ENCODE measurements around the gene RASAL3.

RASAL3 gene

GRCh38 chr19:15436826-15437110 lies 27.6 kb downstream of the RASAL3 start:
- H3K9me3 ChIP-seq (ENCODE audit: insufficient read depth, low read depth, low read length), result no peaks in the 10 kb centered on the region
- no peaks in the 10 kb centered on the region for H3K36me3 ChIP-seq (ENCODE audit: insufficient read depth, low read length)
- no peaks in the 10 kb centered on the region for H3K27me3 ChIP-seq (ENCODE audit: insufficient read depth, low read length, poor library complexity, severe bottlenecking)
- H3K79me2 ChIP-seq (ENCODE audit: insufficient read depth, low read length), result peaks cover 5% of the 10 kb centered on the region
- TF ChIP-seq EZH2phosphoT487 (IDR thresholded peaks at IDR 0.05; ENCODE audit: borderline replicate concordance) (no peak), CTCF (conservative IDR thresholded peaks at IDR 0.05; ENCODE audit: low read length) (no peak)
- H3K4me3 ChIP-seq (ENCODE audit: low read length, poor library complexity, severe bottlenecking), result no peak overlapping the region
- H3K9ac ChIP-seq (ENCODE audit: low read depth, low read length, poor library complexity, severe bottlenecking), result no peak overlapping the region
- no peak overlapping the region for H2AFZ ChIP-seq (ENCODE audit: low read length)
- H3K9me2 ChIP-seq (replicated peaks; ENCODE audit: low read depth, low read length), result no peaks in the 10 kb centered on the region
- H3K4me1 ChIP-seq (ENCODE audit: insufficient read depth, low read length, poor library complexity, severe bottlenecking), result peaks cover 7% of the 10 kb centered on the region
- peaks cover 2% of the 10 kb centered on the region for H4K20me1 ChIP-seq (ENCODE audit: insufficient read depth, low read length, poor library complexity, severe bottlenecking)
- no peak overlapping the region for H3K4me2 ChIP-seq (ENCODE audit: low read depth, low read length, poor library complexity, severe bottlenecking)
- 0 out of 2 replicates have a peak, but pooled peaks cover 3% of the 10 kb centered on the region for H3F3A ChIP-seq (ENCODE audit: low read depth)

- Histone ChIP-seq H3K4me3 (ENCODE audit: low read length, poor library complexity, severe bottlenecking) (no peak overlapping the region), H4K20me1 (ENCODE audit: insufficient read depth, low read length, poor library complexity, severe bottlenecking) (peaks cover 7% of the 10 kb centered on the region), H3K4me2 (ENCODE audit: low read depth, low read length, poor library complexity, severe bottlenecking) (no peak overlapping the region), H3K27me3 (ENCODE audit: insufficient read depth, low read length, poor library complexity, severe bottlenecking) (no peaks in the 10 kb centered on the region), H3K9me2 (replicated peaks; ENCODE audit: low read depth, low read length) (no peaks in the 10 kb centered on the region), H3F3A (ENCODE audit: low read depth) (0 out of 2 replicates have a peak, but pooled peaks cover 3% of the 10 kb centered on the region), H2AFZ (ENCODE audit: low read length) (no peak overlapping the region), H3K36me3 (ENCODE audit: insufficient read depth, low read length) (no peaks in the 10 kb centered on the region), H3K9ac (ENCODE audit: low read depth, low read length, poor library complexity, severe bottlenecking) (no peak overlapping the region), H3K4me1 (ENCODE audit: insufficient read depth, low read length, poor library complexity, severe bottlenecking) (peaks cover 12% of the 10 kb centered on the region), H3K9me3 (ENCODE audit: insufficient read depth, low read depth, low read length) (no peaks in the 10 kb centered on the region), H3K79me2 (ENCODE audit: insufficient read depth, low read length) (peaks cover 11% of the 10 kb centered on the region)
- TF ChIP-seq EZH2phosphoT487 (IDR thresholded peaks at IDR 0.05; ENCODE audit: borderline replicate concordance) (no peak), CTCF (conservative IDR thresholded peaks at IDR 0.05; ENCODE audit: low read length) (no peak)
These were observed 28.1 kb downstream of the RASAL3 start for GRCh38 chr19:15436012-15436825.

- H4K20me1 ChIP-seq (ENCODE audit: insufficient read depth, low read length, poor library complexity, severe bottlenecking), result peaks cover 24% of the 10 kb centered on the region
- no peaks in the 10 kb centered on the region for H3K9me3 ChIP-seq (ENCODE audit: insufficient read depth, low read depth, low read length)
- H3K36me3 ChIP-seq (ENCODE audit: insufficient read depth, low read length), result peaks cover under 1% of the 10 kb centered on the region; the same call in 1 of the 2 replicates
- peak overlapping the region; percentile 87 for H3K4me3 ChIP-seq (ENCODE audit: low read length, poor library complexity, severe bottlenecking)
- H3F3A ChIP-seq (ENCODE audit: low read depth), result 0 out of 2 replicates have a peak, but pooled peaks cover 3% of the 10 kb centered on the region
- no peaks in the 10 kb centered on the region for H3K27me3 ChIP-seq (ENCODE audit: insufficient read depth, low read length, poor library complexity, severe bottlenecking)
- H3K9me2 ChIP-seq (replicated peaks; ENCODE audit: low read depth, low read length), result no peaks in the 10 kb centered on the region
- peak overlapping the region; percentile 75 for H3K9ac ChIP-seq (ENCODE audit: low read depth, low read length, poor library complexity, severe bottlenecking)
- peak overlapping the region; percentile 59 for H2AFZ ChIP-seq (ENCODE audit: low read length)
- peaks cover 37% of the 10 kb centered on the region for H3K79me2 ChIP-seq (ENCODE audit: insufficient read depth, low read length)
- TF ChIP-seq EZH2phosphoT487 (IDR thresholded peaks at IDR 0.05; ENCODE audit: borderline replicate concordance), result no peak
- no peak for TF ChIP-seq CTCF (conservative IDR thresholded peaks at IDR 0.05; ENCODE audit: low read length)
- peak overlapping the region; percentile 86 for H3K4me2 ChIP-seq (ENCODE audit: low read depth, low read length, poor library complexity, severe bottlenecking)
- H3K4me1 ChIP-seq (ENCODE audit: insufficient read depth, low read length, poor library complexity, severe bottlenecking), result peaks cover 24% of the 10 kb centered on the region
These were observed 30.8 kb downstream of the RASAL3 start for GRCh38 chr19:15433519-15434069.
